ENCODE data around the gene LPIN1. TPM values are rescaled to one million over a fixed set of nuclear protein-coding genes. Genes with fewer than 3 reads are reported as not detected.
"Not testable (repeated sequence)": the region's sequence is repeated elsewhere in the genome, so short reads cannot be mapped to it uniquely, and the experiment has no call there.

The LPIN1 gene
- total RNA-seq, 4 donors from 2014 or later: 55.2 to 77.0 (median 72.8) TPM

DNA sequence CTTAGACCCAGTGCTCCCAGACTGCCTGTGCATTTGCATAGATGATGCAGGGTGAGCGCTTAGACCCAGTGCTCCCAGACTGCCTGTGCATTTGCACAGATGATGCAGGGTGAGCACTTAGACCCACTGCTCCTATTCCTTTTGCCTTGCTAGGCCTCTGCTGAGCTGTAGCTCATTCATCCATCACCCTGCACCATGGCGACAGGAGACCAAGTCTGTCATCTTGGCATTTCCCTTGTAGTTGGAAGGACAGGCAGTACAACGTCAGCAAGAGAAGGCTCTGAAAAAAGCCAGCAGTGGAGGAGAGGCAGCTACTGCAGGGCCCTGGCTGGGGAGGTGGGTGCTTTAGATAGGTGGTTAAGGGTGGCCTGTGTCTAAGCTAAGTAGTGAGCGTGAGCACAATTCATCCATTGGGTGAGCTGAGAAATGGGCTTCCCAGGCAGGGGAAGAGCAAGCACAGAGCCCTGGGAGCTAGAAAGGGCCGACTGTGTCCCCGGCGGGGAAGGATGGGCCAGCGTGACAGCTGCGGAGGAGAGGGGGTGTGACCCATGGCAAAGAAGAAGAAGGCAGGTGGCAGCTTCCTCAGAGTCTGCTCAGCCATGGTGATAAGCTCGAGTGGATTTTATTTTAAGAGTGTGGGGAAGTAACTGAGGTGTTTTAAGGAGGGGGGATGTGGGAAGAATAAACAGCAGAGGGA is 108.8 kb downstream of the LPIN1 start:
- DNase-seq (ENCODE audit: extremely low spot score): no peak
- Histone ChIP-seq H3K36me3 (no peaks in the 10 kb centered on the region), H3K27me3 (peaks cover 0 to 7% (median 0%) of the 10 kb centered on the region in 4 donors), H3K27ac (replicated peaks in 1 of 4) (no peak overlapping the region), H3K4me1 (no peaks in the 10 kb centered on the region), H3K4me3 (no peak overlapping the region), H3K9me3 (peaks cover 0 to 4% (median 0%) of the 10 kb centered on the region in 4 donors)
- intact Hi-C loops (cut with DNase I): no loop called here
- 74% methylated on average over 10 of the region's 10 CpGs for WGBS
- TF ChIP-seq CTCF (IDR thresholded peaks at IDR 0.05) (no peak), POLR2A (IDR thresholded peaks at IDR 0.05; ENCODE audit: low read depth) (no peak), EP300 (IDR thresholded peaks at IDR 0.05) (no peak), POLR2AphosphoS5 (IDR thresholded peaks at IDR 0.05) (no peak)

- Histone ChIP-seq H3K27me3 (peaks cover 0 to 7% (median 0%) of the 10 kb centered on the region in 4 donors), H3K36me3 (no peaks in the 10 kb centered on the region), H3K27ac (replicated peaks in 1 of 4) (no peak overlapping the region), H3K9me3 (peaks cover 0 to 4% (median 0%) of the 10 kb centered on the region in 4 donors), H3K4me1 (no peaks in the 10 kb centered on the region), H3K4me3 (no peak overlapping the region)
- DNase-seq (ENCODE audit: extremely low spot score): no peak
- 74% methylated on average over 5 of the region's 5 CpGs for WGBS
- no peak for TF ChIP-seq EP300 (IDR thresholded peaks at IDR 0.05)
- intact Hi-C loops (cut with DNase I): no loop called here
Measured at GRCh38 chr2:11856095-11856494, 109.7 kb downstream of the LPIN1 start.

GRCh38 chr2:11858883-11859282 is 112.5 kb downstream of the LPIN1 start:
- H3K27ac ChIP-seq (replicated peaks in 1 of 4): no peak overlapping the region
- no peaks in the 10 kb centered on the region for H3K36me3 ChIP-seq
- no peak for TF ChIP-seq POLR2AphosphoS5 (IDR thresholded peaks at IDR 0.05)
- no peak for TF ChIP-seq CTCF (IDR thresholded peaks at IDR 0.05)
- TF ChIP-seq EP300 (IDR thresholded peaks at IDR 0.05): no peak
- TF ChIP-seq POLR2A (IDR thresholded peaks at IDR 0.05; ENCODE audit: low read depth): no peak
- H3K27me3 ChIP-seq: peaks cover 0 to 7% (median 0%) of the 10 kb centered on the region in 4 donors
- DNase-seq (ENCODE audit: extremely low spot score): no peak
- H3K9me3 ChIP-seq: peaks cover 0 to 4% (median 0%) of the 10 kb centered on the region in 4 donors
- intact Hi-C loops (cut with DNase I): no loop called here
- no peak overlapping the region for H3K4me3 ChIP-seq
- WGBS: 55% methylated on average over 1 of the region's 2 CpGs
- peaks cover 8 to 11% (median 9%) of the 10 kb centered on the region in 4 donors for H3K4me1 ChIP-seq

GRCh38 chr2:11859975-11860374 is 113.5 kb downstream of the LPIN1 start:
- H3K9me3 ChIP-seq; H3K36me3 ChIP-seq; H3K4me3 ChIP-seq; H3K27ac ChIP-seq (replicated peaks in 1 of 4); DNase-seq (ENCODE audit: extremely low spot score); H3K27me3 ChIP-seq: not testable (repeated sequence)
- WGBS: 100% methylated on average over 3 of the region's 3 CpGs
- intact Hi-C loops (cut with DNase I): loop anchor here (5.0 to 10.0 kb wide), 2 partner anchors 305 to 1072 kb away; no protein-coding TSS in a partner anchor
- peaks cover 13 to 19% (median 15%) of the 10 kb centered on the region in 4 donors for H3K4me1 ChIP-seq

DNA sequence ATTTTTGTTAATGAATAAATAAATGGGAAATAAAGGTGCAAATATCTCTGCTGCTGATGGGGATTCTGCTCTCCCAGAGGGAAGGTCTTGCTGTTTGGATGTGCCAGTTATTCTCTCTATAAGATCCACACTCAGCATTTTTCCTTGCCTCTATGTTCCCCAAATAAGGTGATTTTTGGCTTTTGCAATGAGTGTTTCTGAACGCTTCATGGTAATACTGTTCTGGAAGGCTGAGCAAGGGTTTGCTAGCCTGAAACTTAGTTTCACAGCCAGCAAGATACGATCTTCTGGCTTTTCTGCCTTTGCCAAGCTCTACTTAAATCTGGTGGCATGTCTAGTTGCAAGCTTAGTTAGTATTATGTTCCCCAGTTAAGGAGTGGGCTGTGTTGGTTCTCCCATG is 114.6 kb downstream of the LPIN1 start:
- Histone ChIP-seq H3K27ac (replicated peaks in 1 of 4) (no peak overlapping the region), H3K4me1 (peaks cover 13 to 19% (median 15%) of the 10 kb centered on the region in 4 donors), H3K4me3 (no peak overlapping the region), H3K36me3 (no peaks in the 10 kb centered on the region), H3K9me3 (peaks cover 0 to 4% (median 0%) of the 10 kb centered on the region in 4 donors), H3K27me3 (no peaks in the 10 kb centered on the region)
- WGBS: 100% methylated on average over 2 of the region's 2 CpGs
- intact Hi-C loops (cut with DNase I): loop anchor here (5.0 to 10.0 kb wide), 2 partner anchors 304 to 1071 kb away; no protein-coding TSS in a partner anchor
- DNase-seq (ENCODE audit: extremely low spot score): no peak
- TF ChIP-seq EP300 (IDR thresholded peaks at IDR 0.05) (no peak), CTCF (IDR thresholded peaks at IDR 0.05) (no peak), POLR2AphosphoS5 (IDR thresholded peaks at IDR 0.05) (no peak), POLR2A (IDR thresholded peaks at IDR 0.05; ENCODE audit: low read depth) (no peak)

Measured in esophagus muscularis mucosa (tissue), 4 donors.